Esophagus squamous epithelium (tissue), 4 donors: Measurements from ENCODE around the gene DCT.

Experiments
- CTCF ChIP-seq, 6 experiments: fragments of 450-650 bp in 4 of 6; fragments of 200-600 bp in 2 of 6; sonication (generic) in 2 of 6; IDR thresholded peaks; one replicate each; pipeline ENCODE4 v1.5.1; 2016 to 2019; ENCODE audit warnings: antibody characterized with exemption in 6 of 6, mild to moderate bottlenecking in 4 of 6, moderate library complexity in 4 of 6
- POLR2A ChIP-seq, 4 donors: fragments of 450-650 bp; IDR thresholded peaks; one replicate each; pipeline ENCODE4 v1.6.1; 2017; ENCODE audit warnings: antibody characterized with exemption in 4 of 4, mild to moderate bottlenecking in 4 of 4, moderate library complexity in 3 of 4

GRCh38 chr13:94390881-94391280 lies 88.6 kb downstream of the DCT start:
- TF ChIP-seq CTCF (IDR thresholded peaks at IDR 0.05) (no peak), POLR2A (IDR thresholded peaks at IDR 0.05) (no peak)
